HCEC 1CT (cell line): ENCODE results near the gene CFAP92.

ENCODE experiments used
- DNase-seq: peaks from one replicate; pipeline ENCODE4 v3.0.0-alpha.2; 2017

Gene CFAP92

DNA sequence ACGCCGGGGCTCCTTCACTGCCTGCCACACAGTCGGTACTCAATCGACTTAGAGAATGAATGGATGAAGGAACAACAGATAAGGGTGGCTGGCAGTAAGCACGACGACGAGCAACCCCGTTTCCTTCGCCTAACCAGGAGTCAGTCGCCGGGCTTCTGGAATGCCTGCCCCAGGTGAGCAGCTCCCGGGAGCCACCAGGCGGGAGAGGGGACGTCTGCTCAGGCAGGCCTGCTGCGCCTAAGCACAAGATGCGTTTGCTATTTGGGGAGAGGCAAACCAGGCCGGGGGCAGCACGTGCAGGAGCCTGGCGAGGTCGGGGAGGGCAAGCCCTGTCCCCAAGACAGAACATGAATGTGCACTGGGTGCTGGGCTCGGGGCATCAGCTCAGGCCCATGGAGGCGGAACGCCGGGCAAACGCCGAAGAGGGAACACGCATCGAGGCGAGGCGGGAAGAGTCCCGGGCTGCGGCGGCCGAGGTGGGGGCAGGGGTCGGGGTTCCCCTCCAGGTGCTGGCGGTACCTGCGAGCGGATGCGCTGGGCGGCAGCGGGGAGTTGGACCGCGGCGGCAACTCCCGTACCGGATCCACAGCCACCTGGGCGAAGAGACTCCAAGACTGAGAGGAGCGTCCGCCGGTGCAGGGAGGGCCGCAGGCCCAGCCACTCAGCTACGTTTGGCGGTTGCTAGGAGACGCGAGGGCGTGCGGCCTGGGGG, at the start of gene CFAP92:
Gene CFAP92 (minus strand): TSS at position 616 of the 712 bp plus-strand sequence. CDS start 772 bp downstream, outside the sequence.
- DNase-seq = no peak

DNA sequence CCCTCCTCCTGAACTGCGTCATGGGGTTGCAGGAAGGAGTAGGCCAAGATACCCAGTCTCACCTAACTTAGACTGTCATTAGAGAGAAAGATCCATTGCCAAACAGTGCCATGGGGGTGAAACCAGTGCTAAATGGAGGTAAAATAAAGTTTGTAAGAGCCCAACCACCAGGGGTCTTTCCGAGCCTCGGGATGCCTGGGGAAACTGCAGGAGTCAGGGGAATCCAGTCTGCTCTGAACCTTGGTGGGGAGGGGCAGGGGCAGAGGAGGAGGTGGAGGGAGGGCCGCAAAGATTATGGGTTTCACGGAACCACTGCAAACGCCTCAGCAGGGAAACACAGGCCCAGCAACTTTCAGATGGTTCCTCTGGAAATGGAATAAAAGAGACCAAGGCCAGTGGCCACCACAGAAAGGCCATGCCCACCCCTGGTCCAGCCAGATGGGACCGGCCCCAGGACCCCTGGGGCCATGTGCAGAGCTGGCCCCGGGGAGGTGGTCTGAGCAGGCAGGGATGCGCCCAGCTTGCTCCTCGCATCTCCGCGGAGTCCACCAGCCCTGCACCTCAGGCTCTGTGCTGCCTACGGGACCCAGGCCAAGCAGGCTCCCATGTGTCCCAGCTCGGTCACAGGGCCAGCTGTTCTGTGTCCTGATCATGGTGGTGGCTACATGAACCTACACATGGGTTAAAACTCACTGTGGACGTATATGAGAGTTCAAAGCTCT, 46.9 kb upstream of the CFAP92 start:
- DNase-seq = no peak

DNA sequence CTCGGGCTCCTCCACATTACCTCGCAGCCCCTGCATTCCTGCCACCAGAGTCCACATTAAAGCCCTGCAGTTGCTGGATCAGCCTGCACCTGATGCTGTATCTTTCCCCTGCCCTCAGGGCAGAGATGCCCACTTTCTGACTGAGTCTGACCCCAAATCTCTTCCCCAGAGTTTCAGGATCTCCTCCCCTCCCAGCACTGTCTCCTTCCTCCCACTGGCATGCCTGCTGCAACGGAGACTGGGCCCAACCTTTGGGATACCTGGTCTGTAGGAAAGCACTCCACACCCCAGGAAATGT, 46.1 kb upstream of the CFAP92 start:
- DNase-seq = no peak

DNA sequence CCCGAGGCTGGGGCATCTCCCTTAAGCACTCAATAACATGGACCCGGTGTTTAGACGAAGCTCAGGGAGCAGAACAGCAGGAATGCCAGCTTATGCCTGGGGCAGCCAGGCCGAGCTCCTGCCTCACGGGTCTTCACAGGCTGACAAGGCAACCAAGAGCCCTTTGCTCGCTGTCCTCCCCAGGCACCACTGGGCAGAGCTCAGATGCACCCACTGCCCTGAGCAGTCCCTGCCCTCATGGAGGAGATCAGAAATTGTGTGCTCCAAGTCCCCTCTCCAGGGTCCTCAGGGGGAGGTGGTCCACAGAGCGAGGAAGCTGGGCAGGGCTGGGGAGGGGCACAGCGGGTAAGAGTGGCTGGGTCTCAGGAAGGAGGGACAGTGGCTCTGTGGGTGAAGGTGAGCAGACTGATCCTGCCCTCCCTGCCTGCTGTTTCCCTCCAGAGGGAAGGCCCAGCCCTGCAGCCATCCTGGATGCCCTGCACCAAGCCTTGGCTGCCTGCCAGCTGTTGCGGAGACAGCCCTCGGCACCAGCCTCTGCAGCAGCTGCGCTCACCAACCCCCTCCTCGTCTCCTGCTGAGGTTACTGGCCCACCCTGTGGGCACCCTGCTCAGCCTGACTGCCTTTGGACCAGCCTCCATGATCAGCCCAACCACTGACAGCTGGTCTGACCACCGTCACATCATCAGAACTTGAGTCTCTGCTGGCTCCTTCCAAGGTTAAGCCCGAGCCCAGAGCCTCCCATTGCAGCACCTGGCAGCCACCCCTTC, 45.6 kb upstream of the CFAP92 start:
- no peak for DNase-seq

DNA sequence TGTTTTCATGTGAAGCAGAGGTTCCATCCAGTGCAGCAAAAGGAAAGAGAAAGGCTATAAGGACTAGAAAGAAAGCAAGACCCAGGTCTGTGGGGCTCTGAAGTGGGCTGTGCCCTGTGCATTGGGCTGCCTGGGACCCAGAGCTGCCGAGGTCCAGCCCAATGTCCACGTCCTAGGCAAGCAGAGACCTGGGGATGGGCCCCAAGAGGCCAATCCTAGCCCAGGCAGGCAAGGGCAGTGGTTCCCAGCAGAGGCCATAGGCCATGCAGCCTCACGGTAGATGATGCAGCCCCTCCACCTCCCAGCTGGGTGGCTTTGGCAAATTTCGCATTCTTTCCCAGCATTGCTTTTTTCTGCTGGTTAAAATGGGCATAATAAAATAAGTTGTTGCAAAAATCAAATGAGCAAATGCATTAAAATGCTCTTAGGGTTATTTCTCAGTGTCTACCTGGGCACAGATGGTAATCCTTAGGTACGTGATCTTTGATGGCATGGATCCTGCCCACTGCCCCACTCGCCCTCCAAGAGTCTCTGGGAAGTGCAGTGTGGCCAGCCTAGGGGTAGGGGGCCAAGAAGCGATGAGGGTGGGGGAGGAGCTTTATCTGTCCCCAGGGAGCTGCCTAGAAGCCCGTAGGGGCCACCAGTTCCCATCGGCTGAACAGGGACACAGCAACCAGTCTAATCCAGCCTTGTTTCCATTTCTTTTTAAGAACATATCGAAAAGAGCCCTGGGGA, 44.4 kb upstream of the CFAP92 start:
- DNase-seq = no peak

DNA sequence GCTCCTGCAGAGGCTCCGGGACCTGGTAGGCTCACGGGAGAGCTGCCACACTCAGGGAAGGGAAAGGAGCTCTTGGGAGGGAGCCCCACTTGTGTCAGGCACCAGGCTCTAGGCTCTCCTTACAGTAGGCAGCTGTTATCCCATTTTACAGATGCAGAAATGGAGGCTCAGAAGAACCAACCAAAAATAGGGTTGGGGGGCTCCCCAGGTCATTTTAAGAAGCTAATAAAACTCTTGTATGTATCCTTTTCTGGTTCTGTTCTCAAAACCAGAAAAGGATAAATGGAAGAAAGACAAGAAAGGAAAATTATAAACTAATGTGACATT, 43.2 kb upstream of the CFAP92 start:
- DNase-seq = no peak

DNA sequence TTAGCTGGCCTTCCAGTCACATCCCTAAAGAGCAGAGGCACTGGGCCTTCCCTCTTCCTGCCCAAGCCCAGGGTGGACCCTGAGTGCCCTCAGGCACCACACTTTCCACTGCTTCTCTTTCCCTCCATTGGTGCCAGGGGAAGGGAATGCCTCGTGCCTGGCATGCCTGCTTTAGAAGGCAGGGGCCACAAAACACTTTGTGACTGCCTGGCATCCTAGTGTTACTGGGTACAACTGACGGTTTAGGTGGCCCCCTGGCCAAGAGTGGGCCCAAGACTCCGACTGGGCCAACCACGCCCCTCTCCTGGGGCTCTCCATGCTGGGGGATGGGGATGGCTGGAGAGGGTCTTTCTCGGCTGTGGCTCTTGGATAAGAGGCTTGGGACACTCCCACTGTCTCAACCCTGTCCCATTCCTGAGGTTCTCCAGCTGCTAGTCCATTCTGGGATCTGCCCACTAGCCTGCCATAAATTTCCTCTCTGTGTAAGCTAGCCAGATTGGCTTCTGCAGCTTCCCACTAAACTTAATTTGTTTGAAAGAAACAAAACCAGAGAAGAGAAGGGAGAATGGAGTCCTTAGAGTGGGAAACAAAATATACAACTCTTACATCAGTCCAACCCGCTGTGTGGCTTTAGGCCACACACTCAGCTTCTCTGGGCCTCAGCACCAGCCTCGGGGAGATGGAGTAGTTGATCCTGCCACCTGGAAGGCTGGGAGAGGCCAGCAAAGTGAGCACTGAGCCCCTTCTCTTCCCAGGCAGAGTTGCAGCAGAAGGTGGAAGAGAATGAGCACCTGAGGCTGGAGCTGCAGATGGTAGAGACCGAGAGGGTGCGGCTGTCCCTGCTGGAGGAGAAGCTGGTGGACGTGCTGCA, 42.6 kb upstream of the CFAP92 start:
- no peak for DNase-seq

- no peak for DNase-seq
These were observed 41.7 kb upstream of the CFAP92 start for GRCh38 chr3:129035360-129036221.

GRCh38 chr3:129034642-129035041, 40.8 kb upstream of the CFAP92 start:
- no peak for DNase-seq

DNA sequence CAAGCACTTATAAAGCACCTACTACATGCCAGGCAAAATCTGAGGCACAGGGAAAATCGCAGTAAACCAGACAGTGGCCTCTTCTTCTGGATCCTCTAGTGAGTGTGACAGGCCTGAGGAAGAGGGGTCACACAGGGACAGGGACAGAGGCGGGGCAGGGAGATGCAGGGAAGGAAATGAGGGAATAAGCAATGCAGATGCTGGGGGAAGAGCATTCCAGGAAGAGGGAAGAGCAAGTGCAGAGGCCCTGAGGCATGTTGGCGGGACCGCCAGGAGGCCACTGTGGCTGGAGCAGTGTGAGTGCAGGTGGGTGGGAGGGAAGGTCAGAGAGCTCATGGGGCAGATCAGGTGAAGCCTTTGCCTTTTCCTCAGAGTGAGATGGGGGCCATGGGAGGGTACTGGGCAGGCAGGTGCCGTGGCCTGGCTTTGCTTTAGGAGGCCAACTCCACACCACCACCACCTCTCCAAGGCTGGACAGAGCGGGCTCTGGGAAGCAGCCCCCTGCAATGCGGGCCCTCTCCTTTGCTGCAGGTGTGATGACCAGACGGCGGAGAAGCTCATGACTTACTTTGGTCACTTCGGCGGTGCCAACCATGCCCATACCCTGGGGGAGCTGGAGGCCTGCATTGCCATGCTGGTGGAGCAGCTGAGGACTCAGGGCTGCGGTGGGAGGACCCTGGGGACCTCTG, 39.9 kb upstream of the CFAP92 start:
- no peak for DNase-seq

DNA sequence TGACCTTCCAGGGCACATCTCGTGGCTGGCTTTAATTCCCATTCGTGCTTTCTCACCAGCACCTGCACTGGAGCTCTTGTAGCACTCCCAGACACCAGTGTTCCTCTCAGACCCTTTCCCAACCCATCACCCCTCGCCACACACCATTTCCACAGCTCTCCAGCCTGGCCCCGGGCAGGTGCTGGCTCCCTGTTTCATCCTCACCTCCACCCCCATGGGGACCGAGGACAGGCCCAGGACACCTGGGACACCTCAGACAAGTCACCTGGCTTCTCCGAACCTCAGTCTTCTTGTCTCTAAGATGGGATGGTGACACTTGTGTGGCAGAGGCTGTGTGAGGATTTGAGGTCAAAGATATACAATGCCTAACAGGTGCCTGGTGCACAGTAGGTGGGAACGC, 39.3 kb upstream of the CFAP92 start:
- no peak for DNase-seq

GRCh38 chr3:129032716-129033115, 38.8 kb upstream of the CFAP92 start:
- DNase-seq = no peak

- no peak for DNase-seq
These were observed 37.8 kb upstream of the CFAP92 start for GRCh38 chr3:129031476-129032215.

GRCh38 chr3:129030611-129031010, 36.7 kb upstream of the CFAP92 start:
- no peak for DNase-seq

DNA sequence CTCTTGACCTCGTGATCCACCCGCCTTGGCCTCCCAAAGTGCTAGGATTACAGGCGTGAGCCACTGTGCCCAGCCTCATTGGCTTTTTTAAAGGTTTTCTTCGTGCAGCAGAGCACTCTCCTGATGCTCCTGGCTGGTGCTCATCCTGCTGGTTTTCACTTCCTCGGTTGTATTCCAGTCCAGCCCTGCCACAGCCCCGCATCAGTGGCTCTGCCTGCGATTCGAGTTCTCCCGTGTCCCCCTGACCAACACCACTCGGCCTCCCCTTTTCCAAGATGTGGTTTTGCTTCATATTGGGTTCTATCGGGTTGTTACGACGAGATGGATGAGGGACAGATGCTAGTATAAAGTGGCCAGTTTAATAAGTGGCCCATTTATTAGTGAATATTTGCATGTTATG, 35.0 kb upstream of the CFAP92 start:
- DNase-seq = no peak

DNA sequence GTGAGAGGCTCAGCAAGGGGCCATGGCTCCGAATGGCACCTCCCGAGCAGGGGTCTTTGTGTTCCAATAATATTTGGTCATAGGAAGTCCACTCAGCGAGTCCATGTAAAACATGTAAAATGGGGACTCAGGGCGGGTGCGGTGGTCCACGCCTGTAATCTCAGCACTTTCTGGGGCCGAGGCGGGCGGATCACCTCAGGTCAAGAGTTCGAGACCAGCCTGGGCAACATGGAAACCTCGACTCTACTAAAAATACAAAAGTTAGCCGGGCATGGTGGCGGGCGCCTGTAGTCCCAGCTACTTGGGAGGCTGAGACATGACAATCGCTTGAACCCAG, 33.6 kb upstream of the CFAP92 start:
- no peak for DNase-seq

GRCh38 chr3:129026728-129027543, 33.1 kb upstream of the CFAP92 start:
- no peak for DNase-seq

- peak; percentile 35 for DNase-seq
These were observed 32.0 kb upstream of the CFAP92 start for GRCh38 chr3:129025691-129026435.

DNA sequence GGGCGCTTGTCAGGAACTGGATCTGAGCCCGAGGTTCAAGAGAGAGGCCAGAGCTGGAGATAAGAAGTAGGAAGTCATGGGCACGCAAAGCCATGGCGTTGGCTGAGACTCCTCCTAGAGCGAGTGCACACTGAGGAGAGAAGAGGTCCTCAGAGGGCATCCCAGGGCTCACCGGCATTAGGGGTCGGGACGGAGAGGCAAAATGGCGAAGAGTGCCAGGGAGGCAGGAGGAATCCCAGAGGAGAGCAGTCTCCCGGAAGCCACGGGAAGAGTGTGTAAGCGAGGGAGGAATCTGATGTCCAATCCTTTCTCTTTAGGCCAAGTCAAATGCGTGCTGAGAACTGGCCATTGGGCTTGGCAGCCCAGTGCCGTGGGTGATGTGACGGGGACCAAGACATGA, 31.2 kb upstream of the CFAP92 start:
- no peak for DNase-seq
